Astrocyte of the cerebellum (primary cell): ENCODE measurements around the gene C22orf15.

Experiments
- DNase-seq: peaks from one replicate; pipeline ENCODE4 v3.0.0-alpha.2; 2011; ENCODE audit warnings: low read depth
- H3K4me3 ChIP-seq: 2 replicates; pipeline ENCODE4 v1.5.1; 2011; ENCODE audit warnings: mild to moderate bottlenecking, low read depth, low read length, moderate library complexity
- CTCF ChIP-seq: IDR thresholded peaks from 2 replicates; pipeline ENCODE4 v1.5.1; 2012; ENCODE audit warnings: low read length, low read depth, moderate library complexity, mild to moderate bottlenecking; ENCODE audit errors: missing control alignments
- in situ Hi-C: cut with HindIII; loops from 2 replicates; pipeline ENCODE4 v1.10.0; 2017; ENCODE audit warnings: low sequenced_read_pairs

C22orf15 gene

GRCh38 chr22:23750714-23751440 is 11.9 kb upstream of the C22orf15 start, which contains the start of gene ZNF70:
TSS of gene ZNF70 (minus strand) at chr22:23751112. CDS start at chr22:23745140, 5,972 bp downstream.
- DNase-seq = peak; percentile 45
- in situ Hi-C loops = no loop called here
- H3K4me3 ChIP-seq = peak within 1 kb of the TSS; percentile 90
- peak; percentile 20 for TF ChIP-seq CTCF

DNA sequence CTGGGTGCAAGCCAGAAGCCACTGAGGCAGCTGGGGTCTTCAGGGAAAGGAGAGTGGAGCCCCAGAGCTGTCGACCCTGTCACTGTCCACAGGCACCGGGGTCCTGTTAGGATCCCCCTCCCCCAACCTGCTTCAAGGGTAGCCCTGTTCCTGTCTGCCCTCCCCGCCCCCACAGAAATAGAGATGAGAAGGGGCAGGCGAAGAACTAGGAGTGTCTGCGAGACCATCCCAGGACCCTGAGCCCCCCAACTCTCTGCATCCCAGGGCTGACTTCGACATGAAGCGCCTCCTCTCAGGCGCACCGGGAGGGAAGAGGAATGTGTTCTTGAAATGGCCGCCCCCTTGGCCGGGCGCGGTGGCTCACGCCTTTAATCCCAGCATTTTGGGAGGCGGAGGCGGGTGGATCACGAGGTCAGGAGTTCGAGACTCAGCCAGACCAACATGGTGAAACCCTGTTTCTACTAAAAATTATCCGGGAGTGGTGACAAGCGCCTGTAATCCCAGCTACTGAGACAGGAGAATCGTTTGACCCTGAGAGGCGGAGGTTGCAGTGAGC is 11.3 kb upstream of the C22orf15 start:
- TF ChIP-seq CTCF = no peak
- in situ Hi-C loops = no loop called here
- no peak for DNase-seq
- H3K4me3 ChIP-seq = peak overlapping the region; percentile 90

- no peak overlapping the region for H3K4me3 ChIP-seq
- TF ChIP-seq CTCF = no peak
- in situ Hi-C loops = no loop called here
- no peak for DNase-seq
Measured at GRCh38 chr22:23752090-23752691, 10.6 kb upstream of the C22orf15 start.

DNA sequence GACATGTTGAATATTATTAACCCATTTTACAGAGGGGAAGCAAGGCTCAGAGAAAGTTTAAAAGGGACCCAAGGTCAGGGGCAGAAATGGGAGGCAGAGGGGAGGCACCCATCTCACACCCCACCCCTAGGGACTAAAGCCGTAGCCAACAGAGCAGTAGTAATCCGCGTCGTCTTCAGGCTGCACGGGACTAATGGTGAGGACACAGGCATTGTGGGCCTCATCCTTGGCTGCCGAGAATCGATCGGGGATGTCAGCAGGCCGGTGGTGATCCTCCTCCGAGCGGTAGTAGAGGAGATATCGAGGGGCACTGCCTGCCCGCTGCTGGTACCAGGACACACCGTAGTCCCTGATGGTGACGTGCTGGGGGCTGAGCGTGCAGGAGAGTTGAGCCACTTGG is 10.0 kb upstream of the C22orf15 start:
- no peak overlapping the region for H3K4me3 ChIP-seq
- in situ Hi-C loops = no loop called here
- no peak for TF ChIP-seq CTCF
- no peak for DNase-seq

- no peak for TF ChIP-seq CTCF
- H3K4me3 ChIP-seq = no peak overlapping the region
- no peak for DNase-seq
- in situ Hi-C loops = no loop called here
Measured at GRCh38 chr22:23753385-23753784, 9.4 kb upstream of the C22orf15 start.

GRCh38 chr22:23754220-23754919 is 8.4 kb upstream of the C22orf15 start, which contains the start of gene VPREB3:
TSS of gene VPREB3 (minus strand) at chr22:23754425. CDS start at chr22:23754363, 62 bp downstream.
- no peak for DNase-seq
- in situ Hi-C loops = no loop called here

More at GRCh38 chr22:23754220-23754919, 8.4 kb upstream of the C22orf15 start, which contains the start of gene VPREB3:
- no peak within 1 kb of the TSS for H3K4me3 ChIP-seq
- TF ChIP-seq CTCF = no peak
